ENCODE results near the gene CCDC92. TPM values are rescaled to one million over a fixed set of nuclear protein-coding genes. Genes with fewer than 3 reads are reported as not detected.

The CCDC92 gene
- polyA plus RNA-seq: 10 to 100 TPM; 21.1 to 33.5 (median 29.2) TPM
- long read RNA-seq, donor 1, full-length matches to known transcripts: 18 of 104 reads
- long read RNA-seq, donor 1, partial matches to known transcripts: 29 of 104 reads
- long read RNA-seq, donor 1, other reads (novel, unspliced or antisense): 57 of 104 reads
- long read RNA-seq, donor 2, full-length matches to known transcripts: 4 of 4 reads
- long read RNA-seq, donor 2, partial matches to known transcripts: 0 of 4 reads
- long read RNA-seq, donor 2, other reads (novel, unspliced or antisense): 0 of 4 reads
- long read RNA-seq, donor 3, transcript CCDC92-201 (5 exons, 2,787 nt): major isoform, 9 of 10 reads
- long read RNA-seq, donor 3, partial matches to known transcripts: 0 of 10 reads
- long read RNA-seq, donor 3, other reads (novel, unspliced or antisense): 0 of 10 reads
- long read RNA-seq, donor 4, partial matches to known transcripts: 0 of 1 reads
- long read RNA-seq, donor 4, other reads (novel, unspliced or antisense): 0 of 1 reads
- long read RNA-seq, donor 5, partial matches to known transcripts: 0 of 4 reads
- long read RNA-seq, donor 5, other reads (novel, unspliced or antisense): 0 of 4 reads
- long read RNA-seq, donor 6, partial matches to known transcripts: 0 of 5 reads
- long read RNA-seq, donor 6, other reads (novel, unspliced or antisense): 0 of 5 reads
- long read RNA-seq, donor 7: 0 reads
- long read RNA-seq, donor 8, partial matches to known transcripts: 0 of 3 reads
- long read RNA-seq, donor 8, other reads (novel, unspliced or antisense): 0 of 3 reads
- long read RNA-seq, donor 9, full-length matches to known transcripts: 3 of 3 reads
- long read RNA-seq, donor 9, partial matches to known transcripts: 0 of 3 reads
- long read RNA-seq, donor 9, other reads (novel, unspliced or antisense): 0 of 3 reads
- long read RNA-seq, donor 10, full-length matches to known transcripts: 10 of 10 reads
- long read RNA-seq, donor 10, partial matches to known transcripts: 0 of 10 reads
- long read RNA-seq, donor 10, other reads (novel, unspliced or antisense): 0 of 10 reads

GRCh38 chr12:123972457-123973401, at the start of gene CCDC92, which contains the start of gene ZNF664:
Gene CCDC92, minus strand, starts transcription at chr12:123972831. Its CDS starts 28,526 bp downstream, at chr12:123944305.
Gene ZNF664, plus strand, starts transcription at chr12:123973215. Its CDS starts 38,930 bp downstream, at chr12:124012145.
- Histone ChIP-seq H3K4me1 (ENCODE audit: control insufficient read depth in 3 of 3, insufficient read depth in 2 of 3, low read depth in 1 of 3, low read length in 2 of 3) (peaks cover 2 to 12% (median 6%) of the 10 kb centered on the region in 3 donors), H3K4me3 (ENCODE audit: low read depth in 1 of 3, low read length in 3 of 3) (peak within 1 kb of the TSS; percentile 79 to 96 (median 83)), H3K27ac (ENCODE audit: low read depth in 1 of 3, low read length in 2 of 3) (peak within 1 kb of the TSS; percentile 92 to 99 (median 97)), H3K27me3 (ENCODE audit: control insufficient read depth in 3 of 3, insufficient read depth in 3 of 3, low read length in 3 of 3) (no peaks in the 10 kb centered on the region), H3K9me3 (ENCODE audit: control insufficient read depth in 2 of 2, insufficient read depth in 1 of 2, low read depth in 1 of 2, low read length in 1 of 2) (no peaks in the 10 kb centered on the region), H3K36me3 (ENCODE audit: control insufficient read depth in 3 of 3, insufficient read depth in 2 of 3, low read depth in 1 of 3, low read length in 3 of 3) (peaks cover 0 to 14% (median 5%) of the 10 kb centered on the region in 3 donors)
- DNase-seq: peak; percentile 94 to 98
- FAIRE-seq: no peak
- 1% methylated on average over 30 to 137 of the region's 138 CpGs for WGBS, 3 donors

- Histone ChIP-seq H3K36me3 (ENCODE audit: control insufficient read depth in 3 of 3, insufficient read depth in 2 of 3, low read depth in 1 of 3, low read length in 3 of 3) (peaks cover 0 to 9% (median 0%) of the 10 kb centered on the region in 3 donors), H3K27ac (ENCODE audit: low read depth in 1 of 3, low read length in 2 of 3) (no peak overlapping the region), H3K9me3 (ENCODE audit: control insufficient read depth in 2 of 2, insufficient read depth in 1 of 2, low read depth in 1 of 2, low read length in 1 of 2) (peaks cover 0 to 3% of the 10 kb centered on the region in 2 donors), H3K27me3 (ENCODE audit: control insufficient read depth in 3 of 3, insufficient read depth in 3 of 3, low read length in 3 of 3) (no peaks in the 10 kb centered on the region), H3K4me3 (ENCODE audit: low read depth in 1 of 3, low read length in 3 of 3) (no peak overlapping the region), H3K4me1 (ENCODE audit: control insufficient read depth in 3 of 3, insufficient read depth in 2 of 3, low read depth in 1 of 3, low read length in 2 of 3) (no peaks in the 10 kb centered on the region)
- 93 to 95% (median 93%) methylated on average over 3 of the region's 3 CpGs for WGBS, 3 donors
- no peak for FAIRE-seq
- no peak for DNase-seq
These were observed 49.5 kb upstream of the CCDC92 start for GRCh38 chr12:124022161-124022560.

GRCh38 chr12:124021007-124021406, 48.4 kb upstream of the CCDC92 start:
- no peak overlapping the region for H3K27ac ChIP-seq (ENCODE audit: low read depth in 1 of 3, low read length in 2 of 3)
- DNase-seq (no peak), FAIRE-seq (no peak)
- peaks cover 0 to 3% of the 10 kb centered on the region in 2 donors for H3K9me3 ChIP-seq (ENCODE audit: control insufficient read depth in 2 of 2, insufficient read depth in 1 of 2, low read depth in 1 of 2, low read length in 1 of 2)
- peaks cover 0 to 6% (median 0%) of the 10 kb centered on the region in 3 donors for H3K36me3 ChIP-seq (ENCODE audit: control insufficient read depth in 3 of 3, insufficient read depth in 2 of 3, low read depth in 1 of 3, low read length in 3 of 3)
- peaks cover 0 to 5% (median 0%) of the 10 kb centered on the region in 3 donors for H3K4me1 ChIP-seq (ENCODE audit: control insufficient read depth in 3 of 3, insufficient read depth in 2 of 3, low read depth in 1 of 3, low read length in 2 of 3)
- no peak overlapping the region for H3K4me3 ChIP-seq (ENCODE audit: low read depth in 1 of 3, low read length in 3 of 3)
- H3K27me3 ChIP-seq (ENCODE audit: control insufficient read depth in 3 of 3, insufficient read depth in 3 of 3, low read length in 3 of 3): no peaks in the 10 kb centered on the region
- WGBS, 3 donors: 73 to 83% (median 80%) methylated on average over 3 of the region's 3 CpGs

GRCh38 chr12:124020514-124020949, 47.9 kb upstream of the CCDC92 start:
- FAIRE-seq: no peak
- no peak overlapping the region for H3K27ac ChIP-seq (ENCODE audit: low read depth in 1 of 3, low read length in 2 of 3)

GRCh38 chr12:124019115-124019514, 46.5 kb upstream of the CCDC92 start:
- Histone ChIP-seq H3K36me3 (ENCODE audit: control insufficient read depth in 3 of 3, insufficient read depth in 2 of 3, low read depth in 1 of 3, low read length in 3 of 3) (peaks cover 2 to 9% (median 5%) of the 10 kb centered on the region in 3 donors), H3K27me3 (ENCODE audit: control insufficient read depth in 3 of 3, insufficient read depth in 3 of 3, low read length in 3 of 3) (no peaks in the 10 kb centered on the region), H3K27ac (ENCODE audit: low read depth in 1 of 3, low read length in 2 of 3) (no peak overlapping the region), H3K9me3 (ENCODE audit: control insufficient read depth in 2 of 2, insufficient read depth in 1 of 2, low read depth in 1 of 2, low read length in 1 of 2) (peaks cover 0 to 3% of the 10 kb centered on the region in 2 donors), H3K4me3 (ENCODE audit: low read depth in 1 of 3, low read length in 3 of 3) (no peak overlapping the region), H3K4me1 (ENCODE audit: control insufficient read depth in 3 of 3, insufficient read depth in 2 of 3, low read depth in 1 of 3, low read length in 2 of 3) (peaks cover 0 to 15% (median 0%) of the 10 kb centered on the region in 3 donors)
- no peak for FAIRE-seq
- no peak for DNase-seq

More at GRCh38 chr12:124020514-124020949, 47.9 kb upstream of the CCDC92 start:
- WGBS, 3 donors: 74 to 92% (median 88%) methylated on average over 2 of the region's 2 CpGs
- H3K9me3 ChIP-seq (ENCODE audit: control insufficient read depth in 2 of 2, insufficient read depth in 1 of 2, low read depth in 1 of 2, low read length in 1 of 2): peaks cover 0 to 3% of the 10 kb centered on the region in 2 donors
- no peak for DNase-seq
- H3K36me3 ChIP-seq (ENCODE audit: control insufficient read depth in 3 of 3, insufficient read depth in 2 of 3, low read depth in 1 of 3, low read length in 3 of 3): peaks cover 0 to 10% (median 2%) of the 10 kb centered on the region in 3 donors
- H3K4me1 ChIP-seq (ENCODE audit: control insufficient read depth in 3 of 3, insufficient read depth in 2 of 3, low read depth in 1 of 3, low read length in 2 of 3): peaks cover 0 to 9% (median 0%) of the 10 kb centered on the region in 3 donors
- no peak overlapping the region for H3K4me3 ChIP-seq (ENCODE audit: low read depth in 1 of 3, low read length in 3 of 3)
- H3K27me3 ChIP-seq (ENCODE audit: control insufficient read depth in 3 of 3, insufficient read depth in 3 of 3, low read length in 3 of 3): no peaks in the 10 kb centered on the region

GRCh38 chr12:124018539-124018938, 45.9 kb upstream of the CCDC92 start:
- no peaks in the 10 kb centered on the region for H3K27me3 ChIP-seq (ENCODE audit: control insufficient read depth in 3 of 3, insufficient read depth in 3 of 3, low read length in 3 of 3)
- DNase-seq: no peak
- H3K36me3 ChIP-seq (ENCODE audit: control insufficient read depth in 3 of 3, insufficient read depth in 2 of 3, low read depth in 1 of 3, low read length in 3 of 3): peaks cover 2 to 10% (median 9%) of the 10 kb centered on the region in 3 donors
- peaks cover 0 to 3% of the 10 kb centered on the region in 2 donors for H3K9me3 ChIP-seq (ENCODE audit: control insufficient read depth in 2 of 2, insufficient read depth in 1 of 2, low read depth in 1 of 2, low read length in 1 of 2)
- H3K4me3 ChIP-seq (ENCODE audit: low read depth in 1 of 3, low read length in 3 of 3): no peak overlapping the region
- FAIRE-seq: no peak
- no peak overlapping the region for H3K27ac ChIP-seq (ENCODE audit: low read depth in 1 of 3, low read length in 2 of 3)
- WGBS, 3 donors: 78 to 83% (median 81%) methylated on average over 2 of the region's 2 CpGs
- H3K4me1 ChIP-seq (ENCODE audit: control insufficient read depth in 3 of 3, insufficient read depth in 2 of 3, low read depth in 1 of 3, low read length in 2 of 3): peaks cover 0 to 15% (median 0%) of the 10 kb centered on the region in 3 donors

- FAIRE-seq (no peak), DNase-seq (no peak)
- 91 to 95% (median 94%) methylated on average over 2 of the region's 2 CpGs for WGBS, 3 donors
- H3K4me1 ChIP-seq (ENCODE audit: control insufficient read depth in 3 of 3, insufficient read depth in 2 of 3, low read depth in 1 of 3, low read length in 2 of 3): peaks cover 0 to 19% (median 0%) of the 10 kb centered on the region in 3 donors
- peaks cover 0 to 2% of the 10 kb centered on the region in 2 donors for H3K9me3 ChIP-seq (ENCODE audit: control insufficient read depth in 2 of 2, insufficient read depth in 1 of 2, low read depth in 1 of 2, low read length in 1 of 2)
- no peaks in the 10 kb centered on the region for H3K27me3 ChIP-seq (ENCODE audit: control insufficient read depth in 3 of 3, insufficient read depth in 3 of 3, low read length in 3 of 3)
- H3K27ac ChIP-seq (ENCODE audit: low read depth in 1 of 3, low read length in 2 of 3): no peak overlapping the region
- no peak overlapping the region for H3K4me3 ChIP-seq (ENCODE audit: low read depth in 1 of 3, low read length in 3 of 3)
- peaks cover 9 to 18% (median 17%) of the 10 kb centered on the region in 3 donors for H3K36me3 ChIP-seq (ENCODE audit: control insufficient read depth in 3 of 3, insufficient read depth in 2 of 3, low read depth in 1 of 3, low read length in 3 of 3)
These were observed 44.4 kb upstream of the CCDC92 start for GRCh38 chr12:124017064-124017463.
